AG04450 (cell line): ENCODE data around the gene HSPB1. TPM values are rescaled to one million over a fixed set of nuclear protein-coding genes. Genes with fewer than 3 reads are reported as not detected.
A peak's percentile ranks its signal among the peaks of the same experiment; 100 is the strongest.

Experiments
- CTCF ChIA-PET: fragments of 300-600, 350-600 bp; formaldehyde crosslinking; extraction: SDS; loops from one replicate; lab custom pipeline; 2022; ENCODE audit warnings: antibody characterized with exemption, inconsistent platforms; lab: Charles Lee
- POLR2A ChIA-PET: fragments of 350-600 bp; formaldehyde crosslinking; extraction: SDS; loops from one replicate; lab custom pipeline; 2021; ENCODE audit warnings: antibody characterized with exemption, inconsistent platforms; lab: Yijun Ruan, JAX
- DNase-seq: peaks from one replicate; pipeline ENCODE4 v3.0.0-alpha.2; 2011; ENCODE audit warnings: low read depth, low spot score
- H3K27ac ChIP-seq: one replicate; pipeline ENCODE4 v1.5.1; 2012; ENCODE audit warnings: low read depth, low read length, control low read depth
- H3K27me3 ChIP-seq: one replicate; pipeline ENCODE4 v1.6.0; 2012; ENCODE audit warnings: low read length; ENCODE audit not compliant: control insufficient read depth, insufficient read depth
- H3K4me3 ChIP-seq: 2 replicates; pipeline ENCODE4 v1.5.1; 2011; ENCODE audit warnings: mild to moderate bottlenecking, low read depth, low read length, control low read depth
- H3K9me3 ChIP-seq: 2 replicates; pipeline ENCODE4 v1.5.1; 2012; ENCODE audit warnings: low read length; ENCODE audit not compliant: control insufficient read depth, insufficient read depth
- polyA plus RNA-seq: library from polyadenylated mRNA; depleted of rRNA; stranded (reverse); fragments of >200 nt; gene quantifications from 2 replicates; pipeline ENCODE4 v1.2.3, GENCODE V29; 2011
- TF ChIP-seq, protein P1 (sequence below): IDR thresholded peaks from 2 replicates; pipeline ENCODE4 v1.5.1; 2011; ENCODE audit warnings: low read depth, low read length, control low read depth, inconsistent platforms

HSPB1 gene
- polyA plus RNA-seq, 1 experiment = 290 TPM

- Histone ChIP-seq H3K9me3 (no peaks in the 10 kb centered on the region; the same call in 1 of the 2 replicates), H3K27ac (peak overlapping the region; percentile 97), H3K4me3 (peak overlapping the region; percentile 54), H3K27me3 (no peaks in the 10 kb centered on the region)
- CTCF ChIA-PET = interaction anchor here (1.4 to 6.7 kb wide), 5 partner anchors 19 to 139 kb away, joined by 3 to 80 read pairs (median 15); no protein-coding TSS in a partner anchor
- TF ChIP-seq, protein P1, sequence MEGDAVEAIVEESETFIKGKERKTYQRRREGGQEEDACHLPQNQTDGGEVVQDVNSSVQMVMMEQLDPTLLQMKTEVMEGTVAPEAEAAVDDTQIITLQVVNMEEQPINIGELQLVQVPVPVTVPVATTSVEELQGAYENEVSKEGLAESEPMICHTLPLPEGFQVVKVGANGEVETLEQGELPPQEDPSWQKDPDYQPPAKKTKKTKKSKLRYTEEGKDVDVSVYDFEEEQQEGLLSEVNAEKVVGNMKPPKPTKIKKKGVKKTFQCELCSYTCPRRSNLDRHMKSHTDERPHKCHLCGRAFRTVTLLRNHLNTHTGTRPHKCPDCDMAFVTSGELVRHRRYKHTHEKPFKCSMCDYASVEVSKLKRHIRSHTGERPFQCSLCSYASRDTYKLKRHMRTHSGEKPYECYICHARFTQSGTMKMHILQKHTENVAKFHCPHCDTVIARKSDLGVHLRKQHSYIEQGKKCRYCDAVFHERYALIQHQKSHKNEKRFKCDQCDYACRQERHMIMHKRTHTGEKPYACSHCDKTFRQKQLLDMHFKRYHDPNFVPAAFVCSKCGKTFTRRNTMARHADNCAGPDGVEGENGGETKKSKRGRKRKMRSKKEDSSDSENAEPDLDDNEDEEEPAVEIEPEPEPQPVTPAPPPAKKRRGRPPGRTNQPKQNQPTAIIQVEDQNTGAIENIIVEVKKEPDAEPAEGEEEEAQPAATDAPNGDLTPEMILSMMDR = no peak
- POLR2A ChIA-PET = interaction anchor here (0.5 to 2.4 kb wide), 8 partner anchors 10 to 35 kb away, joined by 3 to 19 read pairs (median 4); partner anchors contain the start of gene HSPB1
- DNase-seq = no peak
Measured at GRCh38 chr7:76316984-76317781, 14.7 kb downstream of the HSPB1 start.

GRCh38 chr7:76317782-76318487 lies 15.5 kb downstream of the HSPB1 start:
- ChIA-PET POLR2A (interaction anchor here (0.5 to 2.4 kb wide), 13 partner anchors 9 to 60 kb away, joined by 3 to 19 read pairs (median 4); partner anchors contain the start of genes HSPB1 and YWHAG), CTCF (interaction anchor here (0.8 to 5.8 kb wide), 4 partner anchors 26 to 140 kb away, joined by 3 to 80 read pairs (median 10); no protein-coding TSS in a partner anchor)
- Histone ChIP-seq H3K9me3 (no peaks in the 10 kb centered on the region; the same call in 1 of the 2 replicates), H3K27ac (peak overlapping the region; percentile 97), H3K4me3 (peak overlapping the region; percentile 86), H3K27me3 (no peaks in the 10 kb centered on the region)
- peak; percentile 93 for DNase-seq
- TF ChIP-seq, protein P1 = no peak

DNA sequence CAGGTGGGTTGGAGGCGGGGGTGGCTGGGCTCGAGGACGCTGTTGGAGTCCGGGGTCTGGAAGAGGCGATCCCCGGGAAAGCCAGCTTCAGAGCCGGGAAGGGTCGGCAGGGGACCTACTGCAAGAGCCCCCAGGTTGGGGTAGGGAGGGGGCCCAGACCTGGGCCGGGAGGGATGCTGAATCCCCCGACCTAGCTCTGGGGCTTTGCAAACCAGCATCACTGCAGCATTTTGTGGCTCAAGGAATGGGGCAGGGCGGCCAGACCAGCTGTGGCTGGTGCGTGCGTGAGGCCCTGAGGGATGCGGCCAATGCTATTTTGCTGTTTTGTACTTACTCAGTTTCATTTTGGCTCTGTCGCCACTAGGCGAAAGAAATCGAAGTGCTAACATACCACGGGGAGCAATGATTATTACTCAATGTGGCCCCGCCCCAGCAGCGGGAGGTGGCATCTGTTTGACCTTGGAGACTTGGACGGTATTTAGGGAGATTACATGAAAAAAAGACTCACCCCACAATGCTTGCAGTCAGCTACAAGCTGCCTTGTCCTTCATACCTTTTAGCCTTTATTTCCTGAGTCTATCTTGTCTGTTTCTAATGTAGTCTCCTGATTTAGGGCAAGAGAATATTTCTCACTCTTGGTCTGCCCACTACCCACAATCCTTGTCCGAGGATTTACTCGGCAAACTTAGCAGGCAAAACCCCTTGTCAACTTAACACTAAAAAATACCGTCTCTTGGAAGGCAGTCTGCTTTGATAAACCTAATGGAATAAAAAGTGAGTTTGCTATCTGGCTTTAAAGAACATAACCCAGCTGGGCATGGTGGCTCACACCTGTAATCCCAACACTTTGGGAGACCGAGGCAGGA lies 16.2 kb downstream of the HSPB1 start:
- Histone ChIP-seq H3K4me3 (peak overlapping the region; percentile 86), H3K27ac (peak overlapping the region; percentile 97), H3K27me3 (no peaks in the 10 kb centered on the region), H3K9me3 (no peaks in the 10 kb centered on the region; the same call in 1 of the 2 replicates)
- peak; percentile 76 for DNase-seq
- ChIA-PET CTCF (interaction anchor here (0.8 to 5.8 kb wide), 3 partner anchors 27 to 141 kb away, joined by 4 to 80 read pairs (median 15); no protein-coding TSS in a partner anchor), POLR2A (interaction anchor here (0.7 to 2.4 kb wide), 12 partner anchors 8 to 59 kb away, joined by 3 to 19 read pairs (median 5); partner anchors contain the start of genes HSPB1 and YWHAG)
- TF ChIP-seq, protein P1 = peak; percentile 47

DNA sequence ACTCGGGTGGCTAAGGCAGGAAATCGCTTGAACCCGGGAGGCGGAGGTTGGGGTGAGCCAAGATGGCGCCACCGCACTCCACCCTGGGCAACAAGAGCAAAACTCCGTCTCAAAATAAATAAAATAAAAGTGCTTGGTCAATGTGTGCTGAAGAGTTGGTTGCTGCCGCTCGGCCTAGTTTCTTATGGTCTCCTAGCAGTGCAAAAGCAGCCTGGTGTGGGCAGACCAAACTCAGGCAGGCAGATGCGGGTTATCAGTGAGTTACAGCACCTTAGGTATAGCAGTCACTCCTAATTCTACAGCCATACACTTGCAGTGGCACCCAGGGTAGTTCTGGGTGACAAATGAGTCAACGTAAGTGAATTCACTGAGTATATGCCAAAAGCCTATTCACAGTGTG lies 22.6 kb downstream of the HSPB1 start:
- H3K9me3 ChIP-seq = no peaks in the 10 kb centered on the region; the same call in 1 of the 2 replicates
- H3K27ac ChIP-seq = no peak overlapping the region
- ChIA-PET CTCF (no interaction called here), POLR2A (interaction anchor here (0.7 to 1.5 kb wide), 2 partner anchors 34 to 59 kb away, joined by 4 to 7 read pairs; partner anchors contain the start of gene YWHAG)
- H3K27me3 ChIP-seq = no peaks in the 10 kb centered on the region
- TF ChIP-seq, protein P1 = no peak
- DNase-seq = no peak
- H3K4me3 ChIP-seq = no peak overlapping the region
